SU-DHL-6 (cell line): Measurements from ENCODE around the gene KIF16B.

Experiments
- H2AFZ ChIP-seq: fragments of 200-600 bp; sonication (generic); 2 replicates; pipeline ENCODE4 v1.6.1; 2014; ENCODE audit warnings: low read depth, mild to moderate bottlenecking, moderate library complexity, mixed read lengths, antibody characterized with exemption, low read length; ENCODE audit not compliant: severe bottlenecking
- H3F3A ChIP-seq: fragments of 200-600 bp; shearing (Covaris generic); 2 replicates; pipeline ENCODE4 v1.6.0; 2016; ENCODE audit warnings: antibody characterized with exemption, mild to moderate bottlenecking; ENCODE audit not compliant: insufficient read depth
- H3K27ac ChIP-seq: fragments of 200-600 bp; sonication (generic); 2 replicates; pipeline ENCODE4 v1.5.1; 2016; ENCODE audit warnings: low read depth, mild to moderate bottlenecking, low read length, moderate library complexity, mixed read lengths
- H3K27me3 ChIP-seq: fragments of 200-600 bp; sonication (generic), shearing (Covaris generic); 2 replicates; pipeline ENCODE4 v1.6.0; 2014; ENCODE audit warnings: mild to moderate bottlenecking, low read length
- H3K36me3 ChIP-seq: fragments of 200-600 bp; sonication (generic); 2 replicates; pipeline ENCODE4 v1.6.1; 2014; ENCODE audit warnings: mild to moderate bottlenecking, low read length, mixed read lengths
- H3K4me2 ChIP-seq: fragments of 300-600, 200-600 bp; shearing (Covaris generic), sonication (generic); 2 replicates; pipeline ENCODE4 v1.6.0; 2014; ENCODE audit warnings: low read length, low read depth, mild to moderate bottlenecking; ENCODE audit not compliant: poor library complexity, severe bottlenecking
- H3K4me3 ChIP-seq: fragments of 200-600 bp; sonication (generic); 2 replicates; pipeline ENCODE4 v1.5.1; 2014; ENCODE audit warnings: antibody characterized with exemption, low read length, mild to moderate bottlenecking, mixed read lengths; ENCODE audit not compliant: insufficient read depth, poor library complexity, severe bottlenecking
- H3K79me2 ChIP-seq: fragments of 200-600 bp; sonication (generic); 2 replicates; pipeline ENCODE4 v1.6.1; 2014; ENCODE audit warnings: mild to moderate bottlenecking, low read length, moderate library complexity; ENCODE audit not compliant: insufficient read depth
- H3K9ac ChIP-seq: fragments of 200-600 bp; sonication (generic); 2 replicates; pipeline ENCODE4 v1.7.0; 2014; ENCODE audit warnings: mild to moderate bottlenecking, low read length
- H3K9me2 ChIP-seq: fragments of 200-600 bp; sonication (generic); replicated peaks from 2 replicates; pipeline ENCODE4 v1.6.1; 2014; ENCODE audit warnings: low read length; ENCODE audit not compliant: insufficient read depth
- H3K9me3 ChIP-seq: fragments of 200-600 bp; sonication (generic); 2 replicates; pipeline ENCODE4 v1.6.1; 2014; ENCODE audit warnings: low read length, mixed read lengths; ENCODE audit not compliant: insufficient read depth
- H4K20me1 ChIP-seq: fragments of 200-600 bp; sonication (generic); 2 replicates; pipeline ENCODE4 v1.6.1; 2014; ENCODE audit warnings: low read depth, mild to moderate bottlenecking, antibody characterized with exemption, low read length, moderate library complexity, mixed read lengths
- CTCF ChIP-seq: fragments of 200-600 bp; sonication (generic); IDR thresholded peaks from one replicate; pipeline ENCODE4 v1.5.1; 2017; ENCODE audit warnings: antibody characterized with exemption, mild to moderate bottlenecking, low read length, moderate library complexity; ENCODE audit not compliant: insufficient read depth, poor library complexity, severe bottlenecking
- EZH2phosphoT487 ChIP-seq: fragments of 200-600 bp; sonication (generic), shearing (Covaris generic); conservative IDR thresholded peaks from 2 replicates; pipeline ENCODE4 v1.6.1; 2018; ENCODE audit warnings: mild to moderate bottlenecking, antibody characterized with exemption, low read length, moderate library complexity, mixed read lengths

Gene KIF16B

GRCh38 chr20:16272780-16273360 is 300.4 kb downstream of the KIF16B start:
- no peaks in the 10 kb centered on the region for H4K20me1 ChIP-seq
- H3K9me2 ChIP-seq, result no peaks in the 10 kb centered on the region
- H3K79me2 ChIP-seq, result no peaks in the 10 kb centered on the region
- H3K27me3 ChIP-seq, result no peaks in the 10 kb centered on the region
- H3K4me2 ChIP-seq, result no peak overlapping the region
- H3K9ac ChIP-seq, result no peak overlapping the region
- H3K27ac ChIP-seq, result no peak overlapping the region
- no peaks in the 10 kb centered on the region for H3F3A ChIP-seq
- no peaks in the 10 kb centered on the region for H3K9me3 ChIP-seq
- TF ChIP-seq EZH2phosphoT487 (no peak), CTCF (no peak)
- H3K36me3 ChIP-seq, result no peaks in the 10 kb centered on the region; the same call in 1 of the 2 replicates
- H3K4me3 ChIP-seq, result no peak overlapping the region
- H2AFZ ChIP-seq, result no peak overlapping the region

DNA sequence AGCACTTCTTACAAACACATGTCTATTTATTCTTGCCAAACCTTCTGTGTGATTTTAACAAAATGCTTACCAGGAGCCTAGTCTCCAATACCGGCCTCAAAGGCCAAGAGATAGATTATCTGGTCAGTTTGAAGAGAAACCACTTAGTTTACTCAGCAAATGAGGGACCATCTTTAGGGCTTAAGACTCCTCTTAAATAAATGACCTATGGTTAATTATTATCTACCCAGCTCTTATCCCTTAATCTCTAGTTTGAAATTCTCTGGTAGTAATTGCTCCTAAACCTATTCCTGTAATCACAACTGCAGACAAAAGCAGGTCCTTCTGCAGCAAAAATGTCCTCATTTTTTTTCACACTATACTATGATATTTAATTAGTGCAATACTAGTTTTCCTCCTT is 301.8 kb downstream of the KIF16B start:
- Histone ChIP-seq H3K27ac (no peak overlapping the region), H3K9me3 (0 out of 2 replicates have a peak, but pooled peaks cover 4% of the 10 kb centered on the region), H3K27me3 (no peaks in the 10 kb centered on the region), H3K9me2 (no peaks in the 10 kb centered on the region), H3K9ac (no peak overlapping the region), H4K20me1 (no peaks in the 10 kb centered on the region), H2AFZ (no peak overlapping the region), H3F3A (no peaks in the 10 kb centered on the region), H3K4me3 (no peak overlapping the region), H3K79me2 (no peaks in the 10 kb centered on the region), H3K4me2 (no peak overlapping the region), H3K36me3 (no peaks in the 10 kb centered on the region; the same call in 1 of the 2 replicates)
- no peak for TF ChIP-seq EZH2phosphoT487
- no peak for TF ChIP-seq CTCF

DNA sequence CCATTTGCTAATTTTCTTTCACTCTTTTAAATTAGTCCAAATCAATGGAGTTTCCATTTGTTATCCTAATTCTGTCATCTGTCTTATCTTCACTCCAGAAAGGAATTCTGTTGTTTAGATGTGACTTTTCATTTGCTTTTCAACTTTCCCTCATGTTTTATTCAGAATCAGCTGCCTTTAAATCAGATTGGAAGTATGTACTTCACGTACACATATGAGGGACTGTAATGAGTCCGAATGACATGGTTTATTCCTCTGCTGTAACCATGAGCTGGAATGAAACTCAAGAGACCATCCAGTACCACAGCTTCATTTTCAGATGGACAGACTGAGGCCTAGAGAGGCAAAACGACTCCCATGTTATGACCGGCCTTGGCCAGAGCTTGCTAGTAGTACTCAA is 302.3 kb downstream of the KIF16B start:
- H3K9ac ChIP-seq, result no peak overlapping the region
- H3K36me3 ChIP-seq, result no peaks in the 10 kb centered on the region; the same call in 1 of the 2 replicates
- no peak overlapping the region for H3K4me2 ChIP-seq
- TF ChIP-seq CTCF (no peak), EZH2phosphoT487 (no peak)
- no peaks in the 10 kb centered on the region for H4K20me1 ChIP-seq
- no peaks in the 10 kb centered on the region for H3K27me3 ChIP-seq
- no peaks in the 10 kb centered on the region for H3K79me2 ChIP-seq
- no peak overlapping the region for H3K4me3 ChIP-seq
- H3K27ac ChIP-seq, result no peak overlapping the region
- H3F3A ChIP-seq, result no peaks in the 10 kb centered on the region
- H2AFZ ChIP-seq, result no peak overlapping the region
- no peaks in the 10 kb centered on the region for H3K9me2 ChIP-seq
- H3K9me3 ChIP-seq, result 0 out of 2 replicates have a peak, but pooled peaks cover 7% of the 10 kb centered on the region
